HG02798 (cell line): ENCODE results near the gene C3orf22.

Experiments used
- ATAC-seq: cut with Tn5 transposase; IDR thresholded peaks from one replicate; pipeline ENCODE4 v1.9.1; 2021; ENCODE audit warnings: mild to moderate bottlenecking; ENCODE audit not compliant: unreplicated experiment, poor library complexity

The C3orf22 gene

GRCh38 chr3:126557761-126558160, 971 bp downstream of the C3orf22 start:
- no peak for ATAC-seq

GRCh38 chr3:126557415-126557745, 1.4 kb downstream of the C3orf22 start:
- no peak for ATAC-seq

GRCh38 chr3:126556637-126557414, 1.9 kb downstream of the C3orf22 start:
- ATAC-seq = no peak

- no peak for ATAC-seq
Observed at GRCh38 chr3:126555795-126556636, 2.7 kb downstream of the C3orf22 start.

GRCh38 chr3:126554560-126555525, 3.9 kb downstream of the C3orf22 start:
- no peak for ATAC-seq

GRCh38 chr3:126553284-126554084, 5.2 kb downstream of the C3orf22 start:
- no peak for ATAC-seq

- ATAC-seq = no peak
Observed at GRCh38 chr3:126552688-126553283, 5.9 kb downstream of the C3orf22 start.

GRCh38 chr3:126551839-126552687, 6.7 kb downstream of the C3orf22 start:
- ATAC-seq = no peak

GRCh38 chr3:126551121-126551838, 7.5 kb downstream of the C3orf22 start:
- no peak for ATAC-seq

- ATAC-seq = no peak
Observed at GRCh38 chr3:126550488-126551051, 8.2 kb downstream of the C3orf22 start.

GRCh38 chr3:126549861-126550487, 8.8 kb downstream of the C3orf22 start:
- no peak for ATAC-seq

GRCh38 chr3:126548556-126549466, 9.9 kb downstream of the C3orf22 start:
- ATAC-seq = no peak

- ATAC-seq = no peak
Observed at GRCh38 chr3:126547721-126548120, 11.0 kb downstream of the C3orf22 start.

- ATAC-seq = no peak
Observed at GRCh38 chr3:126546549-126547239, 12.0 kb downstream of the C3orf22 start.

- no peak for ATAC-seq
Observed at GRCh38 chr3:126546013-126546412, 12.7 kb downstream of the C3orf22 start.
